GM12865 (cell line): ENCODE data around the gene PDPR.
"Not testable (repeated sequence)": the region's sequence is repeated elsewhere in the genome, so short reads cannot be mapped to it uniquely, and the experiment has no call there.

Experiments
- DNase-seq: peaks from one replicate; pipeline ENCODE4 v3.0.0; 2010; ENCODE audit warnings: low read depth
- H3K4me3 ChIP-seq: 2 replicates; pipeline ENCODE4 v1.5.1; 2011; ENCODE audit warnings: mild to moderate bottlenecking, low read depth, low read length, control low read depth
- TF ChIP-seq, protein P1 (sequence below): IDR thresholded peaks from 2 replicates; pipeline ENCODE4 v1.5.1; 2011; ENCODE audit warnings: low read length, control low read depth, low read depth, inconsistent platforms; ENCODE audit not compliant: insufficient read depth; ENCODE audit errors: missing control alignments

Gene PDPR

GRCh38 chr16:70123822-70124221 lies 9.7 kb downstream of the PDPR start:
- DNase-seq, H3K4me3 ChIP-seq: not testable (repeated sequence)

GRCh38 chr16:70126226-70126625 lies 12.1 kb downstream of the PDPR start:
- H3K4me3 ChIP-seq, DNase-seq: not testable (repeated sequence)

DNA sequence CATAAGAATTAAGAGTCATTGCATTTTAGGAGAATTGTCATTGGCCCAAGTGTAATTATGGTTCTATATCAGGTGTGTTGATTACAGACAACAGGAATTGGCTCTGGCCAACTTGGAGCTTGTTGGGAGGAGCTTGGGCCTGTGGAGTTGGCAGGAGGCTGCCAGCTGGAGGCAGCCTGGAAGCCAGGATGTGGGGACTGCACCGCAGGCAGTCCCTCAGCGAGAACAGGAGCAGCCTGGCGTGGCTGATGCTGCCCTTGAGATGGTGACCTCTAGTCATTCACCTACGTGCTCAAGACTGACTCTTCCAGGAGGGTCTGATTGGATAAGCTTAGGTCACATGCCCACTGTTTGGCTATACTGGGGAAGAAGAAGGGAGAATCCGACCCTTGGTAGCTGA lies 13.6 kb downstream of the PDPR start:
- not testable (repeated sequence) for H3K4me3 ChIP-seq, DNase-seq

DNA sequence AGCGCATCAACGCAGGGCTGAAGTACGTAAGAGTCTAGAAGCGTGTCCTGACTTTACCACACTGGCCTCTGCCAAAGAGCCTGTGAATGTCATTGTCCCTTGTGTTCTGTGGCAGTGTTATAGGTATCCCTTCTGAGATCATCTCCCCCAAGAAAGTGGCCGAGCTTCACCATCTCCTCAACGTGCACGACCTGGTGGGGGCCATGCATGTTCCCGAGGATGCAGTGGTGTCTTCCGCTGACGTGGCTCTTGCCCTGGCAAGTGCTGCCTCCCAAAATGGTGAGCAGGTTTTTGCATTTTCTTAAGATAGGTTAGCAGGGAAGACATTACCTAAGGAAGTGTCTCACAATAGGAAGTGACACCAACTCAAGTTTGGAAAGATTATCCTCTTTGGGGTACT lies 14.7 kb downstream of the PDPR start:
- H3K4me3 ChIP-seq, DNase-seq: not testable (repeated sequence)

DNA sequence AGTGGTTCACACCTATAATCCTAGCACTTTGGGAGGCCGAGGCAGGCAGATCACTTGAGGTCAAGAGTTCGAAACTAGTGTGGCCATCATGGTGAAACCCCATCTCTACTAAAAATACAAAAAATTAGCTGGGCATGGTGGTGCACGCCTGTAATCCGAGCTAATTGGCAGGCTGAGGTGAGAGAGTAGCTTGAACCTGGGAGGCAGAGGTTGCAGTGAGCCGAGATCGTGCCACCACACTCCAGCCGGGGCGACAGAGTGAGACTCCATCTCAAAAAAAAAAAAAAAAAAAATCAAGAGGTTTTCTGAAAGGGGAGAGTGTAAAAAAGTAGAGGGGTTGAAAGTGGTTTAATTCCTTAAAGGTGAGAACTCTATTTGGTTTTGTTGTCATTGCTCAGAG lies 21.7 kb downstream of the PDPR start:
- not testable (repeated sequence) for DNase-seq, H3K4me3 ChIP-seq

- H3K4me3 ChIP-seq, DNase-seq: not testable (repeated sequence)
Measured at GRCh38 chr16:70136595-70136994, 22.5 kb downstream of the PDPR start.

- DNase-seq, H3K4me3 ChIP-seq: not testable (repeated sequence)
Measured at GRCh38 chr16:70142739-70143138, 28.6 kb downstream of the PDPR start.

GRCh38 chr16:70143231-70143895 lies 29.2 kb downstream of the PDPR start:
- DNase-seq, H3K4me3 ChIP-seq: not testable (repeated sequence)

DNA sequence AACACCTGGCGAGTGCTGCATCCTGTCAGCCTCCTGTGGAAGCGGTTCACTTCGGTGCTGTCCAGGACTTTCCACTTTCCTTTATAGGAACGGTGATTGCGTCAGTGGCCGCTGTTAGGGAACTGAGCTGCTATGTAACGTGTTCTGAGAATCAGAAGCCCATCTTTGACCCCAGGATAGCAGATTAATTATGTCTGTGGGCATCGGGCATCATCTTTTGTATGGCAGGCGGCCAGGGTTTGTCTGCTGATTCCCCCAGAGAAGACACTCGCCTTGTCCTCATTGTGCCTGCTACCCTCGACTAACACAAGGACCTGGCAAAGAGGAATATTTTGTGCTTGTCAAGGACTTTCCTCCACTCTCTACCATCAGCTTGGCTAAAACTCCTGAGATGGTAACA lies 33.7 kb downstream of the PDPR start:
- H3K4me3 ChIP-seq, DNase-seq: not testable (repeated sequence)

DNA sequence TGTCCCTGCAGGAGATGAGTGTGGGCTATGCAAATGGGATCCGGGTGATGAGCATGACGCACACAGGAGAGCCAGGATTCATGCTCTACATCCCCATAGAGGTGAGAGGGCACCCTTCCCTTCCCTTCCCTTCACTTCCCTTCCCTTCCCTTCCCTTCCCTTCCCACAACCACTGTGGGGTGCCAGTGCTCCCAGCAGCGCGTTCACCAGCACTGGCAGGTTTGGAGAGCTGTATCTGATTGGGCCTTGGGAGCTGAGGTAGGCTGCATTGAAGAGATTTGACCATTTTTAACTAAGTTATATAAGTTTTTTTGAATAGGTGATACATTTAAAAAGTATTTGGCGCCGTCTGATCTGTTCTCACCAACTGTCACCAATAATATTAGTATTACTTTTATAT lies 34.3 kb downstream of the PDPR start:
- not testable (repeated sequence) for H3K4me3 ChIP-seq, DNase-seq

DNA sequence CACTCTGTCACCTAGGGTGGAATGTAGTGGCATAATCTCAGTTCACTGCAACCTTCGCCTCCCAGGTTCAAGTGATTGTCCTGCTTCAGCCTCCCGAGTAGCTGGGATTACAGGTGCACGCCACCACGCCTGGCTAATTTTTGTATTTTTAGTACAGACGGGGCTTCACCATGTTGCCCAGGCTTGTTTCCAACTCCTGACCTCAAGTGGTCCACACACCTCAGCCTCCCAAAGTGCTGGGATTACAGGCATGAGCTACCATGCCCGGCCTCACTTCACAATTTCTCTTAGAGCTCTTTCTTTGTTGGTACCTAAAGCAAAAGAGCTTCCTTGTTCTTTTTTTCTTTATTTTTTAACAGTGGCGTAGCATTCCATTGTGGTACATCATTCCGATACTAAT lies 35.2 kb downstream of the PDPR start:
- not testable (repeated sequence) for DNase-seq, H3K4me3 ChIP-seq

GRCh38 chr16:70151391-70151790 lies 37.3 kb downstream of the PDPR start:
- TF ChIP-seq, protein P1, sequence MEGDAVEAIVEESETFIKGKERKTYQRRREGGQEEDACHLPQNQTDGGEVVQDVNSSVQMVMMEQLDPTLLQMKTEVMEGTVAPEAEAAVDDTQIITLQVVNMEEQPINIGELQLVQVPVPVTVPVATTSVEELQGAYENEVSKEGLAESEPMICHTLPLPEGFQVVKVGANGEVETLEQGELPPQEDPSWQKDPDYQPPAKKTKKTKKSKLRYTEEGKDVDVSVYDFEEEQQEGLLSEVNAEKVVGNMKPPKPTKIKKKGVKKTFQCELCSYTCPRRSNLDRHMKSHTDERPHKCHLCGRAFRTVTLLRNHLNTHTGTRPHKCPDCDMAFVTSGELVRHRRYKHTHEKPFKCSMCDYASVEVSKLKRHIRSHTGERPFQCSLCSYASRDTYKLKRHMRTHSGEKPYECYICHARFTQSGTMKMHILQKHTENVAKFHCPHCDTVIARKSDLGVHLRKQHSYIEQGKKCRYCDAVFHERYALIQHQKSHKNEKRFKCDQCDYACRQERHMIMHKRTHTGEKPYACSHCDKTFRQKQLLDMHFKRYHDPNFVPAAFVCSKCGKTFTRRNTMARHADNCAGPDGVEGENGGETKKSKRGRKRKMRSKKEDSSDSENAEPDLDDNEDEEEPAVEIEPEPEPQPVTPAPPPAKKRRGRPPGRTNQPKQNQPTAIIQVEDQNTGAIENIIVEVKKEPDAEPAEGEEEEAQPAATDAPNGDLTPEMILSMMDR = no peak

GRCh38 chr16:70151941-70152509 lies 37.9 kb downstream of the PDPR start:
- TF ChIP-seq, protein P1 = no peak
- no peak for DNase-seq
- H3K4me3 ChIP-seq = no peak overlapping the region

More at GRCh38 chr16:70151391-70151790, 37.3 kb downstream of the PDPR start:
- H3K4me3 ChIP-seq = no peak overlapping the region
- no peak for DNase-seq
